HCT116 (cell line): Measurements from ENCODE around the gene NAA15. TPM values are rescaled to one million over a fixed set of nuclear protein-coding genes. Genes with fewer than 3 reads are reported as not detected.

ENCODE experiments used
- ATAC-seq: fragments of 200-7000 bp; cut with Tn5 transposase; 2 replicates; pipeline ENCODE4 v1.9.1; 2020; ENCODE audit warnings: mild to moderate bottlenecking, moderate library complexity
- BruUV-seq: library from RNA; stranded (reverse); fragments of 400-500 nt; replicated peaks from 2 replicates; lab custom pipeline; 2021; lab: Mats Ljungman, UMichigan
- CTCF ChIA-PET: fragments of 300-600 bp; sonication (Branson Sonifier 250); formaldehyde crosslinking; loops from one replicate; lab custom pipeline; 2021; ENCODE audit warnings: antibody characterized with exemption; lab: Charles Lee
- POLR2A ChIA-PET: fragments of 300-600, 350-600 bp; sonication (Branson Sonifier 250); formaldehyde crosslinking; loops from one replicate; lab custom pipeline; 2021; ENCODE audit warnings: antibody characterized with exemption; lab: Charles Lee
- RAD21 ChIA-PET, 2 experiments: fragments of 300-600 bp; sonication (Branson Sonifier 250); formaldehyde crosslinking; loops; one replicate each; lab custom pipeline; 2023; ENCODE audit warnings: low total read pairs in 2 of 2; ENCODE audit not compliant: uncharacterized antibody in 2 of 2, unreplicated experiment in 2 of 2, low non-redundant PET in 1 of 2; lab: Charles Lee
- DNase-seq: peaks from one replicate; pipeline ENCODE4 v3.0.0-alpha.2; 2010; ENCODE audit warnings: low read depth, low spot score
- H2AFZ ChIP-seq: fragments of 200-600 bp; shearing (Covaris generic), sonication (generic); 2 replicates; pipeline ENCODE4 v1.6.1; 2017; ENCODE audit warnings: low read depth, mixed run types, mixed read lengths, antibody characterized with exemption, low read length; ENCODE audit not compliant: poor library complexity, severe bottlenecking
- H3K27ac ChIP-seq: 2 replicates; pipeline ENCODE4 v1.5.1; 2012; ENCODE audit warnings: low read depth, low read length
- H3K27me3 ChIP-seq: fragments of 200-600 bp; sonication (generic); 2 replicates; pipeline ENCODE4 v1.6.1; 2016; ENCODE audit warnings: mixed run types, low read length, mixed read lengths; ENCODE audit not compliant: insufficient read depth
- H3K36me3 ChIP-seq, 2 experiments: fragments of 200-500 bp in 1 of 2; fragments of 200-600 bp in 1 of 2; sonication (Bioruptor generic) in 1 of 2; sonication (generic) in 1 of 2; 2 replicates each; pipeline versions ENCODE4 v1.5.1 to v1.6.1; 2014 to 2016; ENCODE audit warnings: low read length in 2 of 2, inconsistent platforms in 1 of 2, mixed read lengths in 1 of 2, mixed run types in 1 of 2; ENCODE audit not compliant: insufficient read depth in 2 of 2, control insufficient read depth in 1 of 2
- H3K4me1 ChIP-seq, 2 experiments: fragments of 200-600 bp in 1 of 2; sonication (generic) in 1 of 2; 2 replicates each; pipeline versions ENCODE4 v1.5.1 to v1.6.1; 2012 to 2017; ENCODE audit warnings: low read length in 2 of 2, inconsistent platforms in 1 of 2, mild to moderate bottlenecking in 1 of 2, mixed read lengths in 1 of 2, mixed run types in 1 of 2, moderate library complexity in 1 of 2; ENCODE audit not compliant: insufficient read depth in 2 of 2, control insufficient read depth in 1 of 2
- H3K4me2 ChIP-seq: fragments of 200-600 bp; sonication (generic); 2 replicates; pipeline ENCODE4 v1.6.1; 2017; ENCODE audit warnings: mixed run types, low read length, mixed read lengths
- H3K4me3 ChIP-seq, 2 experiments: fragments of 200-600 bp in 1 of 2; sonication (generic) in 1 of 2; replicated peaks in 1 of 2; 2 replicates each; pipeline ENCODE4 v1.5.1; 2011 to 2016; ENCODE audit warnings: low read length in 2 of 2, control low read depth in 1 of 2, low read depth in 1 of 2, mild to moderate bottlenecking in 1 of 2, mixed read lengths in 1 of 2, mixed run types in 1 of 2
- H3K79me2 ChIP-seq: fragments of 200-600 bp; sonication (generic); 2 replicates; pipeline ENCODE4 v1.6.1; 2017; ENCODE audit warnings: mild to moderate bottlenecking, mixed run types, low read length, moderate library complexity, mixed read lengths; ENCODE audit not compliant: insufficient read depth
- H3K9ac ChIP-seq: fragments of 200-600 bp; sonication (generic); 2 replicates; pipeline ENCODE4 v1.6.1; 2016; ENCODE audit warnings: low read length, mixed read lengths
- H3K9me2 ChIP-seq: fragments of 200-600 bp; sonication (generic), shearing (Covaris generic); 2 replicates; pipeline ENCODE4 v1.6.1; 2017; ENCODE audit warnings: mixed run types, mild to moderate bottlenecking, moderate library complexity; ENCODE audit not compliant: insufficient read depth
- H3K9me3 ChIP-seq, 2 experiments: fragments of 200-500 bp in 1 of 2; fragments of 200-600 bp in 1 of 2; sonication (Bioruptor generic) in 1 of 2; sonication (generic) in 1 of 2; 2 replicates each; pipeline ENCODE4 v1.6.1; 2014 to 2017; ENCODE audit warnings: low read length in 2 of 2, mixed read lengths in 2 of 2, inconsistent platforms in 1 of 2, low read depth in 1 of 2, mild to moderate bottlenecking in 1 of 2, mixed run types in 1 of 2, moderate library complexity in 1 of 2; ENCODE audit not compliant: control insufficient read depth in 1 of 2, insufficient read depth in 1 of 2
- H4K20me1 ChIP-seq: fragments of 200-600 bp; sonication (generic), shearing (Covaris generic); 2 replicates; pipeline ENCODE4 v1.6.1; 2017; ENCODE audit warnings: mixed run types, mild to moderate bottlenecking, moderate library complexity; ENCODE audit not compliant: insufficient read depth
- CEBPB ChIP-seq: IDR thresholded peaks from 2 replicates; pipeline ENCODE4 v1.6.1; 2012; ENCODE audit warnings: low read depth
- ELF1 ChIP-seq: IDR thresholded peaks from 2 replicates; pipeline ENCODE4 v1.6.1; 2012; ENCODE audit warnings: low read depth, borderline replicate concordance
- FOSL1 ChIP-seq: IDR thresholded peaks from 2 replicates; pipeline ENCODE4 v1.6.1; 2012; ENCODE audit warnings: low read depth
- JUND ChIP-seq: IDR thresholded peaks from 2 replicates; pipeline ENCODE4 v1.6.1; 2012
- MAX ChIP-seq: IDR thresholded peaks from 2 replicates; pipeline ENCODE4 v1.6.1; 2012
- RAD21 ChIP-seq: IDR thresholded peaks from 2 replicates; pipeline ENCODE4 v1.6.1; 2012; ENCODE audit warnings: low read depth, mild to moderate bottlenecking
- SP1 ChIP-seq: IDR thresholded peaks from 2 replicates; pipeline ENCODE4 v1.6.1; 2012; ENCODE audit warnings: low read depth
- SRF ChIP-seq: IDR thresholded peaks from 2 replicates; pipeline ENCODE4 v1.6.1; 2012; ENCODE audit warnings: low read depth
- TCF7L2 ChIP-seq: IDR thresholded peaks from 2 replicates; pipeline ENCODE4 v1.7.0; 2011; ENCODE audit warnings: borderline replicate concordance, inconsistent platforms; ENCODE audit not compliant: insufficient read depth, insufficient read length; ENCODE audit errors: extremely low read depth
- YY1 ChIP-seq: IDR thresholded peaks from 2 replicates; pipeline ENCODE4 v1.6.1; 2011; ENCODE audit warnings: low read length, low read depth, moderate library complexity, mild to moderate bottlenecking; ENCODE audit not compliant: insufficient replicate concordance; ENCODE audit errors: extremely low read depth
- ZBTB33 ChIP-seq: IDR thresholded peaks from 2 replicates; pipeline ENCODE4 v1.6.1; 2011; ENCODE audit warnings: mild to moderate bottlenecking, low read length, moderate library complexity; ENCODE audit not compliant: insufficient replicate concordance; ENCODE audit errors: extremely low read depth
- ZFX ChIP-seq: fragments of 450-650 bp; IDR thresholded peaks from 2 replicates; pipeline ENCODE4 v1.6.1; 2017
- ZNF274 ChIP-seq: fragments of 200-500 bp; sonication (Bioruptor generic); IDR thresholded peaks from 2 replicates; pipeline ENCODE4 v1.6.1; 2014; ENCODE audit warnings: mild to moderate bottlenecking, low read depth, low read length, inconsistent platforms
- intact Hi-C: fragments of 100-400 bp; cut with micrococcal nuclease; formaldehyde crosslinking; loops from 2 replicates; pipeline ENCODE4 v1.10.0; 2022
- total RNA-seq: library from RNA; stranded (reverse); gene quantifications from one replicate; pipeline ENCODE4 v1.2.1, GENCODE V29; 2021; ENCODE audit not compliant: unreplicated experiment

Gene NAA15
- total RNA-seq, 1 experiment from 2014 or later = 79.7 TPM

GRCh38 chr4:139304920-139305319 is 3.6 kb downstream of the NAA15 start:
- no TSS peak for BruUV-seq
- Histone ChIP-seq H3K27ac (no peak overlapping the region), H3K79me2 (peaks cover 97% of the 10 kb centered on the region), H3K27me3 (no peaks in the 10 kb centered on the region), H3K9ac (no peak overlapping the region), H2AFZ (no peak overlapping the region), H3K4me3 (no peak overlapping the region), H4K20me1 (peaks cover 38% of the 10 kb centered on the region; the same call in 1 of the 2 replicates), H3K9me2 (no peaks in the 10 kb centered on the region), H3K4me2 (no peak overlapping the region), H3K9me3 (no peaks in the 10 kb centered on the region), H3K36me3 (peaks cover 0 to 14% of the 10 kb centered on the region in 2 experiments; a peak in 1 of 4 replicates), H3K4me1 (peaks cover 11 to 17% of the 10 kb centered on the region in 2 experiments)
- intact Hi-C loops = loop anchor here (5.0 kb wide), 1 partner anchor 288 kb away; the partner anchor contains the start of gene NOCT
- POLR2A ChIA-PET = no interaction called here
- no peak for TF ChIP-seq CEBPB
- TF ChIP-seq MAX = no peak
- no peak for TF ChIP-seq FOSL1
- no peak for TF ChIP-seq RAD21
- no peak for TF ChIP-seq ZNF274
- TF ChIP-seq YY1 = no peak
- no peak for TF ChIP-seq ELF1
- TF ChIP-seq TCF7L2 = no peak
- no peak for TF ChIP-seq ZFX
- TF ChIP-seq SP1 = no peak
- TF ChIP-seq SRF = no peak
- no peak for TF ChIP-seq JUND
- TF ChIP-seq ZBTB33 = no peak
- CTCF ChIA-PET = no interaction called here
- ATAC-seq = no peak
- DNase-seq = no peak
- RAD21 ChIA-PET = no interaction called here
